PC-9 (cell line): ENCODE measurements around the gene KCTD6.

ENCODE experiments used
- CTCF ChIP-seq: fragments of 200-600 bp; sonication (generic); conservative IDR thresholded peaks from 2 replicates; pipeline ENCODE4 v1.6.1; 2017; ENCODE audit warnings: mixed run types, antibody characterized with exemption, mild to moderate bottlenecking, moderate library complexity
- EZH2 ChIP-seq: fragments of 200-600 bp; sonication (generic); IDR thresholded peaks from 2 replicates; pipeline ENCODE4 v1.8.0; 2017; ENCODE audit warnings: antibody characterized with exemption, low read depth

GRCh38 chr3:58520403-58521335 is 28.8 kb downstream of the KCTD6 start:
- TF ChIP-seq CTCF (no peak), EZH2 (no peak)
